Chondrocyte (in vitro differentiated cells): ENCODE results near the gene CTDNEP1. TPM values are rescaled to one million over a fixed set of nuclear protein-coding genes. Genes with fewer than 3 reads are reported as not detected.
A peak's percentile ranks its signal among the peaks of the same experiment; 100 is the strongest.

Experiments used
- DNase-seq: peaks from one replicate; pipeline ENCODE4 v3.0.0; 2021; ENCODE audit warnings: mixed read lengths, low spot score
- H3K27ac Mint-ChIP-seq: one replicate; pipeline ENCODE4 v1.8.0; 2021; ENCODE audit warnings: mild to moderate bottlenecking, moderate library complexity, mixed read lengths; ENCODE audit not compliant: unreplicated experiment
- H3K27me3 Mint-ChIP-seq: 2 replicates; pipeline ENCODE4 v1.8.0; 2021; ENCODE audit warnings: low read depth, mixed read lengths
- H3K36me3 Mint-ChIP-seq: 2 replicates; pipeline ENCODE4 v1.8.0; 2021; ENCODE audit warnings: low read depth, mixed read lengths
- H3K4me1 Mint-ChIP-seq: 2 replicates; pipeline ENCODE4 v1.8.0; 2021; ENCODE audit warnings: low read depth, mild to moderate bottlenecking, mixed read lengths
- H3K4me3 Mint-ChIP-seq: one replicate; pipeline ENCODE4 v1.8.0; 2021; ENCODE audit warnings: mild to moderate bottlenecking, moderate library complexity, mixed read lengths; ENCODE audit not compliant: unreplicated experiment
- H3K9me3 Mint-ChIP-seq: 2 replicates; pipeline ENCODE4 v1.8.0; 2021; ENCODE audit warnings: low read depth, mixed read lengths
- CTCF ChIP-seq: fragments of 200-600 bp; sonication (generic); IDR thresholded peaks from 2 replicates; pipeline ENCODE4 v1.5.0; 2021; ENCODE audit warnings: antibody characterized with exemption, mild to moderate bottlenecking, moderate library complexity
- microRNA-seq: library from miRNA; unstranded; fragments of <30 nt; microRNA quantifications from one replicate; pipeline ENCODE4 v1.2.0, GENCODE V29; 2020; ENCODE audit warnings: borderline number of aligned reads
- total RNA-seq: library from RNA; stranded (reverse); gene quantifications from 3 replicates; pipeline ENCODE4 v1.2.1, GENCODE V29; 2021

Gene CTDNEP1
- total RNA-seq, 1 donor from 2014 or later = 105 TPM

GRCh38 chr17:7196651-7197401 is 54.7 kb downstream of the CTDNEP1 start:
- Mint-ChIP-seq H3K9me3 (no peaks in the 10 kb centered on the region), H3K27me3 (no peaks in the 10 kb centered on the region), H3K4me3 (no peak overlapping the region), H3K36me3 (peaks cover 21% of the 10 kb centered on the region), H3K4me1 (no peaks in the 10 kb centered on the region), H3K27ac (no peak overlapping the region)
- DNase-seq = no peak
- TF ChIP-seq CTCF = no peak

- Mint-ChIP-seq H3K4me1 (no peaks in the 10 kb centered on the region), H3K27me3 (no peaks in the 10 kb centered on the region), H3K9me3 (no peaks in the 10 kb centered on the region), H3K4me3 (no peak overlapping the region), H3K36me3 (peaks cover 26% of the 10 kb centered on the region), H3K27ac (no peak overlapping the region)
- TF ChIP-seq CTCF = no peak
- no peak for DNase-seq
Observed at GRCh38 chr17:7195971-7196370, 55.6 kb downstream of the CTDNEP1 start.

Small RNA genes lying within 50 kb of the gene (microRNA-seq; reads per million reads assigned to microRNA genes)
- 4,523 reads per million, percentile 90 among the genes with 10 or more reads in this experiment for gene MIR324

Other genes starting within 250 kb of the CTDNEP1 start
- gene RNASEK, start 239.1 kb downstream of the CTDNEP1 start, total RNA-seq = 241 to 266 TPM (median 259 TPM) in 3 replicates
- not detected in 3 replicates for gene BCL6B, start 228.7 kb downstream of the CTDNEP1 start, total RNA-seq
- 3.5 to 5.4 TPM (median 4.8 TPM) in 3 replicates for gene SLC16A13, start 215.7 kb downstream of the CTDNEP1 start, total RNA-seq
- 0.41 to 0.85 TPM (median 0.47 TPM) in 3 replicates for gene SLC16A11, start 207.6 kb downstream of the CTDNEP1 start, total RNA-seq
- gene CLEC10A, start 171.5 kb downstream of the CTDNEP1 start, total RNA-seq = not detected in 3 replicates
- gene ASGR2, start 136.9 kb downstream of the CTDNEP1 start, total RNA-seq = not detected in 3 replicates
- 0.46 to 1.9 TPM (median 0.97 TPM) in 3 replicates for gene ASGR1, start 72.4 kb downstream of the CTDNEP1 start, total RNA-seq
- gene DLG4, start 31.9 kb downstream of the CTDNEP1 start, total RNA-seq = 28.3 to 34.4 TPM (median 31.3 TPM) in 3 replicates
- 427 to 584 TPM (median 454 TPM) in 3 replicates for gene ACADVL, start 31.8 kb downstream of the CTDNEP1 start, total RNA-seq
- 58.8 to 65.2 TPM (median 59.5 TPM) in 3 replicates for gene DVL2, start 17.2 kb downstream of the CTDNEP1 start, total RNA-seq
- 49.5 to 57.8 TPM (median 53.1 TPM) in 3 replicates for gene PHF23, start 12.3 kb downstream of the CTDNEP1 start, total RNA-seq
- gene GABARAP, start 9.3 kb downstream of the CTDNEP1 start, total RNA-seq = 449 to 459 TPM (median 455 TPM) in 3 replicates
- 24.9 to 32.7 TPM (median 25.8 TPM) in 3 replicates for gene ELP5, start 481 bp upstream of the CTDNEP1 start, total RNA-seq
- 0.42 to 0.54 TPM (median 0.46 TPM) in 3 replicates for gene CLDN7, start 10.7 kb upstream of the CTDNEP1 start, total RNA-seq
- gene SLC2A4, start 30.0 kb upstream of the CTDNEP1 start, total RNA-seq = 0.15 to 0.38 TPM (median 0.30 TPM) in 3 replicates
- 0.56 to 0.57 TPM in 2 of 3 replicates, not detected in the other for gene YBX2, start 42.9 kb upstream of the CTDNEP1 start, total RNA-seq
- gene EIF5A, start 55.9 kb upstream of the CTDNEP1 start, total RNA-seq = 364 to 494 TPM (median 376 TPM) in 3 replicates
- 43.9 to 64.9 TPM (median 55.3 TPM) in 3 replicates for gene GPS2, start 63.6 kb upstream of the CTDNEP1 start, total RNA-seq
- 28.0 to 43.3 TPM (median 32.4 TPM) in 3 replicates for gene NEURL4, start 77.6 kb upstream of the CTDNEP1 start, total RNA-seq
- 2.9 to 6.8 TPM (median 3.7 TPM) in 3 replicates for gene ACAP1, start 84.8 kb upstream of the CTDNEP1 start, total RNA-seq
- gene KCTD11, start 100.4 kb upstream of the CTDNEP1 start, total RNA-seq = 16.6 to 23.3 TPM (median 23.0 TPM) in 3 replicates
- not detected in 3 replicates for gene TMEM95, start 103.4 kb upstream of the CTDNEP1 start, total RNA-seq
- 0.22 to 0.72 TPM in 2 of 3 replicates, not detected in the other for gene TNK1, start 129.4 kb upstream of the CTDNEP1 start, total RNA-seq
- gene PLSCR3, start 142.8 kb upstream of the CTDNEP1 start, total RNA-seq = 79.8 to 82.6 TPM (median 81.5 TPM) in 3 replicates
- gene TMEM256, start 152.4 kb upstream of the CTDNEP1 start, total RNA-seq = 32.8 to 42.8 TPM (median 34.3 TPM) in 3 replicates
- 45.2 to 49.8 TPM (median 46.7 TPM) in 3 replicates for gene NLGN2, start 156.1 kb upstream of the CTDNEP1 start, total RNA-seq
- not detected in 3 replicates for gene SPEM1, start 168.6 kb upstream of the CTDNEP1 start, total RNA-seq
- not detected in 3 replicates for gene SPEM2, start 173.9 kb upstream of the CTDNEP1 start, total RNA-seq
- not detected in 3 replicates for gene SPEM3, start 177.1 kb upstream of the CTDNEP1 start, total RNA-seq
- 6.9 to 9.1 TPM (median 7.7 TPM) in 3 replicates for gene TMEM102, start 183.7 kb upstream of the CTDNEP1 start, total RNA-seq
- gene FGF11, start 187.8 kb upstream of the CTDNEP1 start, total RNA-seq = 5.0 to 6.0 TPM (median 5.1 TPM) in 3 replicates
- 12.2 to 14.0 TPM (median 12.6 TPM) in 3 replicates for gene CHRNB1, start 193.3 kb upstream of the CTDNEP1 start, total RNA-seq
- gene ZBTB4, start 227.9 kb upstream of the CTDNEP1 start, total RNA-seq = 50.9 to 51.9 TPM (median 51.0 TPM) in 3 replicates
- gene SLC35G6, start 229.7 kb upstream of the CTDNEP1 start, total RNA-seq = not detected in 3 replicates
- 113 to 121 TPM (median 115 TPM) in 3 replicates for gene POLR2A, start 232.6 kb upstream of the CTDNEP1 start, total RNA-seq